Body of pancreas (tissue), 4 donors: ENCODE results near the gene PIEZO1. TPM values are rescaled to one million over a fixed set of nuclear protein-coding genes. Genes with fewer than 3 reads are reported as not detected.

Source experiments
- ATAC-seq: fragments of 150-250 bp; one replicate; pipeline ENCODE4 v1.9.1; 2016
- DNase-seq, 4 donors: peaks; one replicate each; pipeline ENCODE4 v3.0.0-alpha.2; 2019
- H3K27ac ChIP-seq, 4 donors: fragments of 200-600 bp; sonication (generic); 1 replicate in 3 of 4; 2 replicates in 1 of 4; pipeline versions ENCODE4 v1.5.1 to v1.6.1; 2016 to 2019; ENCODE audit warnings: mild to moderate bottlenecking in 1 of 4, mixed read lengths in 1 of 4, moderate library complexity in 1 of 4
- H3K27me3 ChIP-seq, 2 donors: fragments of 200-600 bp; sonication (generic); one replicate each; pipeline ENCODE4 v1.6.0; 2016; ENCODE audit warnings: mild to moderate bottlenecking in 1 of 2
- H3K36me3 ChIP-seq, 2 donors: fragments of 200-600 bp; sonication (generic); replicated peaks in 1 of 2; 2 replicates each; pipeline ENCODE4 v1.5.1; 2016; ENCODE audit warnings: low read depth in 2 of 2; ENCODE audit not compliant: insufficient read depth in 1 of 2
- H3K4me1 ChIP-seq: fragments of 200-600 bp; sonication (generic); one replicate; pipeline ENCODE4 v1.6.0; 2016
- H3K4me3 ChIP-seq, 2 donors: fragments of 200-600 bp; sonication (generic); 1 replicate in 1 of 2; 2 replicates in 1 of 2; pipeline ENCODE4 v1.5.1; 2016 to 2019
- H3K9me3 ChIP-seq, 3 donors: fragments of 200-600 bp; sonication (generic); 1 replicate in 2 of 3; 2 replicates in 1 of 3; pipeline ENCODE4 v1.5.1; 2016
- CTCF ChIP-seq, 7 experiments: fragments of 450-650 bp in 4 of 7; fragments of 200-600 bp in 3 of 7; sonication (generic) in 3 of 7; IDR thresholded peaks; one replicate each; pipeline ENCODE4 v1.5.1; 2016 to 2019; ENCODE audit warnings: antibody characterized with exemption in 7 of 7
- POLR2A ChIP-seq, 3 donors: fragments of 450-650 bp; IDR thresholded peaks; one replicate each; pipeline ENCODE4 v1.6.1; 2016; ENCODE audit warnings: antibody characterized with exemption in 3 of 3, mild to moderate bottlenecking in 2 of 3
- WGBS, 2 donors: methylation state at CpG; one replicate each; pipeline ENCODE4 v1.1.5; 2017; 5-methylcytosine and 5-hydroxymethylcytosine counted together
- intact Hi-C: fragments of 100-400 bp; cut with DNase I; formaldehyde crosslinking; loops from one replicate; pipeline ENCODE4 v1.15.1; 2023
- total RNA-seq, 2 donors: library from RNA; depleted of rRNA; stranded (reverse); fragments of >200 nt; gene quantifications; one replicate each; pipeline ENCODE4 v1.1.0, GENCODE V29; 2016

PIEZO1 gene
- total RNA-seq, 2 donors from 2014 or later = 61.0 to 269 TPM

- WGBS, 2 donors = 24 to 36% methylated on average over 10 to 29 of the region's 30 CpGs
Measured at GRCh38 chr16:88769617-88770460, 15.2 kb downstream of the PIEZO1 start.

GRCh38 chr16:88768071-88768783, 16.8 kb downstream of the PIEZO1 start:
- no peaks in the 10 kb centered on the region for H3K27me3 ChIP-seq
- TF ChIP-seq CTCF (IDR thresholded peaks at IDR 0.05) = no peak
- no peak for TF ChIP-seq POLR2A (IDR thresholded peaks at IDR 0.05)
- 44 to 56% methylated on average over 9 to 24 of the region's 24 CpGs for WGBS, 2 donors
- intact Hi-C loops = no loop called here
- H3K9me3 ChIP-seq = no peaks in the 10 kb centered on the region
- H3K27ac ChIP-seq = peak overlapping the region; percentile 52 to 84 (median 68)
- no peaks in the 10 kb centered on the region for H3K36me3 ChIP-seq
- no peak for ATAC-seq
- DNase-seq = peak; percentile 49 to 76 (median 62)
- no peak overlapping the region for H3K4me3 ChIP-seq
- H3K4me1 ChIP-seq = peaks cover 94% of the 10 kb centered on the region

More at GRCh38 chr16:88769617-88770460, 15.2 kb downstream of the PIEZO1 start:
- Histone ChIP-seq H3K27me3 (no peaks in the 10 kb centered on the region), H3K4me3 (no peak overlapping the region), H3K4me1 (peaks cover 91% of the 10 kb centered on the region), H3K36me3 (no peaks in the 10 kb centered on the region), H3K9me3 (no peaks in the 10 kb centered on the region), H3K27ac (peak overlapping the region; percentile 48 to 85 (median 84))
- DNase-seq = peak; percentile 54 to 76 (median 68)
- TF ChIP-seq POLR2A (IDR thresholded peaks at IDR 0.05) = peak; percentile 7 to 55 (median 46)
- no peak for TF ChIP-seq CTCF (IDR thresholded peaks at IDR 0.05)
- intact Hi-C loops = no loop called here
- ATAC-seq = peak; percentile 54

- 76 to 88% methylated on average over 8 to 10 of the region's 12 CpGs for WGBS, 2 donors
- DNase-seq (no peak), ATAC-seq (no peak)
- Histone ChIP-seq H3K4me3 (no peak overlapping the region), H3K27me3 (no peaks in the 10 kb centered on the region), H3K27ac (peak overlapping the region; percentile 52 to 84 (median 68)), H3K4me1 (peaks cover 94% of the 10 kb centered on the region), H3K9me3 (no peaks in the 10 kb centered on the region), H3K36me3 (no peaks in the 10 kb centered on the region)
- intact Hi-C loops = no loop called here
- TF ChIP-seq CTCF (IDR thresholded peaks at IDR 0.05) (no peak), POLR2A (IDR thresholded peaks at IDR 0.05) (no peak)
Measured at GRCh38 chr16:88767546-88768070, 17.4 kb downstream of the PIEZO1 start.

- Histone ChIP-seq H3K27ac (peak overlapping the region in 3 of 4 donors; percentile 52 to 84 (median 83)), H3K27me3 (no peaks in the 10 kb centered on the region), H3K4me3 (no peak overlapping the region), H3K36me3 (no peaks in the 10 kb centered on the region), H3K4me1 (peaks cover 94% of the 10 kb centered on the region), H3K9me3 (no peaks in the 10 kb centered on the region)
- DNase-seq (no peak), ATAC-seq (no peak)
- 78 to 79% methylated on average over 11 of the region's 11 CpGs for WGBS, 2 donors
- intact Hi-C loops = no loop called here
- no peak for TF ChIP-seq POLR2A (IDR thresholded peaks at IDR 0.05)
- TF ChIP-seq CTCF (IDR thresholded peaks at IDR 0.05) = no peak
Measured at GRCh38 chr16:88766975-88767374, 18.0 kb downstream of the PIEZO1 start.
